GM23338 (cell line): ENCODE results near the gene ARHGEF11. TPM values are rescaled to one million over a fixed set of nuclear protein-coding genes. Genes with fewer than 3 reads are reported as not detected.

Source experiments
- ATAC-seq: fragments of 200-7000 bp; cut with Tn5 transposase; 3 replicates; pipeline ENCODE4 v1.9.1; 2020
- DNase-seq: peaks from one replicate; pipeline ENCODE4 v3.0.0-alpha.2; 2015; ENCODE audit warnings: low spot score
- H2AFZ ChIP-seq: fragments of 200-600 bp; sonication (generic); 2 replicates; pipeline ENCODE4 v1.8.0; 2016; ENCODE audit warnings: antibody characterized with exemption, mild to moderate bottlenecking, moderate library complexity
- H3F3A ChIP-seq: fragments of 200-600 bp; sonication (generic); replicated peaks from 2 replicates; pipeline ENCODE4 v1.8.0; 2017; ENCODE audit warnings: antibody characterized with exemption, mixed run types, low read depth
- H3K27ac ChIP-seq: fragments of 200-600 bp; sonication (generic); 2 replicates; pipeline ENCODE4 v1.6.1; 2016; ENCODE audit warnings: low read depth
- H3K27me3 ChIP-seq: fragments of 200-600 bp; sonication (generic); 2 replicates; pipeline ENCODE4 v1.8.0; 2016; ENCODE audit warnings: mild to moderate bottlenecking, mixed run types, moderate library complexity; ENCODE audit not compliant: insufficient read depth
- H3K36me3 ChIP-seq: fragments of 200-600 bp; sonication (generic); 2 replicates; pipeline ENCODE4 v1.8.0; 2016; ENCODE audit warnings: mild to moderate bottlenecking; ENCODE audit not compliant: insufficient read depth
- H3K4me1 ChIP-seq: fragments of 200-600 bp; sonication (generic); 2 replicates; pipeline ENCODE4 v1.8.0; 2016; ENCODE audit warnings: mild to moderate bottlenecking, moderate library complexity; ENCODE audit not compliant: insufficient read depth
- H3K4me2 ChIP-seq: fragments of 200-600 bp; sonication (generic); 2 replicates; pipeline ENCODE4 v1.7.1; 2017; ENCODE audit warnings: mixed run types
- H3K4me3 ChIP-seq: fragments of 200-600 bp; sonication (generic); 2 replicates; pipeline ENCODE4 v1.6.1; 2016; ENCODE audit warnings: mixed run types
- H3K79me2 ChIP-seq: fragments of 200-600 bp; sonication (generic); replicated peaks from 2 replicates; pipeline ENCODE4 v1.8.0; 2017; ENCODE audit warnings: mild to moderate bottlenecking; ENCODE audit not compliant: insufficient read depth
- H3K9me2 ChIP-seq: fragments of 200-600 bp; sonication (generic); 2 replicates; pipeline ENCODE4 v1.8.0; 2017; ENCODE audit not compliant: insufficient read depth
- H4K20me1 ChIP-seq: fragments of 200-600 bp; sonication (generic); replicated peaks from 2 replicates; pipeline ENCODE4 v1.8.0; 2017; ENCODE audit warnings: mild to moderate bottlenecking; ENCODE audit not compliant: insufficient read depth
- H3K27ac Mint-ChIP-seq: 2 replicates; pipeline ENCODE4 v1.8.0; 2020; ENCODE audit warnings: inconsistent platforms, mild to moderate bottlenecking, moderate library complexity, mixed read lengths
- H3K27me3 Mint-ChIP-seq: 3 replicates; pipeline ENCODE4 v1.8.0; 2022; ENCODE audit warnings: low read depth, mild to moderate bottlenecking, moderate library complexity, mixed read lengths, inconsistent platforms; ENCODE audit not compliant: insufficient read depth, poor library complexity
- H3K36me3 Mint-ChIP-seq: 3 replicates; pipeline ENCODE4 v1.8.0; 2021; ENCODE audit warnings: low read depth, mild to moderate bottlenecking, inconsistent platforms, moderate library complexity, mixed read lengths
- H3K4me1 Mint-ChIP-seq: 3 replicates; pipeline ENCODE4 v1.8.0; 2020; ENCODE audit warnings: mild to moderate bottlenecking, inconsistent platforms, mixed read lengths
- H3K4me3 Mint-ChIP-seq: 3 replicates; pipeline ENCODE4 v1.8.0; 2021; ENCODE audit warnings: moderate library complexity, mild to moderate bottlenecking, inconsistent platforms, mixed read lengths
- H3K9me3 Mint-ChIP-seq: 3 replicates; pipeline ENCODE4 v1.8.0; 2020; ENCODE audit warnings: moderate library complexity, mild to moderate bottlenecking, inconsistent platforms, mixed read lengths
- CREB1 ChIP-seq: fragments of 250-450 bp; sonication (Bioruptor Pico); IDR thresholded peaks from 2 replicates; pipeline ENCODE4 v1.5.0; 2020; ENCODE audit warnings: low read depth, mild to moderate bottlenecking, moderate library complexity
- CTCF ChIP-seq, 2 experiments: fragments of 200-600 bp in 1 of 2; sonication (generic) in 1 of 2; conservative IDR thresholded peaks; 2 replicates each; pipeline versions ENCODE4 v1.5.1 to v1.6.1; 2016 to 2017; ENCODE audit warnings: antibody characterized with exemption in 2 of 2, low read depth in 2 of 2, mild to moderate bottlenecking in 2 of 2, moderate library complexity in 1 of 2
- EZH2 ChIP-seq: fragments of 200-600 bp; sonication (generic); IDR thresholded peaks from one replicate; pipeline ENCODE4 v1.8.0; 2017; ENCODE audit warnings: antibody characterized with exemption, mild to moderate bottlenecking, low read depth; ENCODE audit not compliant: unreplicated experiment
- NANOG ChIP-seq: IDR thresholded peaks from 2 replicates; pipeline ENCODE4 v1.6.1; 2016; ENCODE audit warnings: antibody characterized with exemption, borderline replicate concordance
- STAT1 ChIP-seq: IDR thresholded peaks from one replicate; pipeline ENCODE4 v1.6.1; 2016; ENCODE audit warnings: antibody characterized with exemption; ENCODE audit not compliant: unreplicated experiment
- ZNF114 ChIP-seq: fragments of 250-450 bp; sonication (Bioruptor Pico); IDR thresholded peaks from 2 replicates; pipeline ENCODE4 v1.5.0; 2020; ENCODE audit warnings: mild to moderate bottlenecking, moderate library complexity
- ZNF331 ChIP-seq: fragments of 250-450 bp; sonication (Bioruptor Pico); IDR thresholded peaks from 2 replicates; pipeline ENCODE4 v1.5.0; 2020; ENCODE audit warnings: low read depth, mild to moderate bottlenecking, moderate library complexity
- ZNF462 ChIP-seq: fragments of 250-450 bp; sonication (Bioruptor Pico); IDR thresholded peaks from 2 replicates; pipeline ENCODE4 v1.5.0; 2020; ENCODE audit warnings: mild to moderate bottlenecking, moderate library complexity
- polyA plus RNA-seq: library from polyadenylated mRNA; unstranded; fragments of >200 nt; fragmentation: Nextera tagmentation; extraction: Ambion mirVana; gene quantifications from 2 replicates; pipeline ENCODE4 v1.2.1, GENCODE V29; 2016
- total RNA-seq: library from RNA; depleted of rRNA; stranded (reverse); fragments of >200 nt; shearing (Covaris generic); gene quantifications from 2 replicates; pipeline ENCODE4 v1.2.3, GENCODE V29; 2014

Gene ARHGEF11
- total and polyA plus RNA-seq, 2 experiments from 2014 or later: 12.3 to 33.7 TPM

DNA sequence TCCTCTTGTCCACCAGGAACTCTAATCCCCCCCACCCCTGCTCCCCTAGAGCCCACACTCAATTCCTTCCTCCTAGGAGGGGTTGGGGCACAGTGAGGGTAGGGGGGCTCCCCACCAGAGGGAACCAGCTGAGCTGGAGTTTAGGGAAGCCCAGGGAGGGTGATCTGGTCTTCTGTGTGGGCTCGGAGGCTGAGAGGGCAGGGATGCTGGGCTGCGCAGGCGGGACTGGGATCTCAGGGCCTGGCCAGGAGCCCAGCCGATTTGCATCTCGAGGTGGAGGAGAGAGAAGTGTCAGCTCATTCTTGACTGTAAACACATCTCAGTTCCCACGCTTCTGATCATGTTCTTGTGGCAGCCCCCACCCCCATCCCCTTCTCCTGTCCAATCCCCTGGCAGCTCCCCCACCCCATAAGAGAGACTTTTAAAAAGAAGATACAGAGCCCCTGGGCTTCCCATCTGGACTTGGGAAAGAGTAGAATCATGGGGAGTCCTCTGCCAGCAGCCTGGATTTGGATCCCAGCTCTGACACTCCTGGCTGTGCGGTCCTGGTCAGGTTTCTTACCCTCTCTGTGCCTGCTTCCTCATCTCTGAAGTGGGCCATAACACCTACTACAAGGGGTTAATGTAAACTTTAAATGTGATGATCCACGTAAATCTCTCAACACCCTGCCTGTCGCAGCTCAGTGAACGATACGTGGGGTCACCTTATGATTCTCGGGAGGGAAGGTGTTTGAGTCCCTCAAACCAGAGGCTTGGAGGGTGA, 145.4 kb downstream of the ARHGEF11 start:
- H3K4me1 ChIP-seq: 0 out of 2 replicates have a peak, but pooled peaks cover 3% of the 10 kb centered on the region
- no peak overlapping the region for H3K27ac Mint-ChIP-seq
- no peak overlapping the region for H3K27ac ChIP-seq
- no peaks in the 10 kb centered on the region for H3K79me2 ChIP-seq
- H3K36me3 Mint-ChIP-seq: no peaks in the 10 kb centered on the region
- H3K4me1 Mint-ChIP-seq: peaks cover 28% of the 10 kb centered on the region
- no peaks in the 10 kb centered on the region for H3K9me3 Mint-ChIP-seq
- TF ChIP-seq STAT1: no peak
- TF ChIP-seq CTCF (conservative IDR thresholded peaks at IDR 0.05; ENCODE audit: low read depth in 2 of 2): no peak
- no peak for TF ChIP-seq ZNF331 (CRISPR knock-in tag)
- no peak for TF ChIP-seq EZH2
- no peak for TF ChIP-seq CREB1 (CRISPR knock-in tag)
- TF ChIP-seq ZNF114 (CRISPR knock-in tag): no peak
- H3K27me3 Mint-ChIP-seq: peaks cover 21% of the 10 kb centered on the region
- no peaks in the 10 kb centered on the region for H3K9me2 ChIP-seq
- no peaks in the 10 kb centered on the region; the same call in 1 of the 2 replicates for H4K20me1 ChIP-seq
- H2AFZ ChIP-seq: no peak overlapping the region
- H3K36me3 ChIP-seq: no peaks in the 10 kb centered on the region
- peaks cover 9% of the 10 kb centered on the region for H3K27me3 ChIP-seq
- no peak overlapping the region for H3K4me3 Mint-ChIP-seq
- H3K4me3 ChIP-seq: no peak overlapping the region
- H3K4me2 ChIP-seq: no peak overlapping the region
- no peak for DNase-seq
- no peaks in the 10 kb centered on the region for H3F3A ChIP-seq
- no peak for ATAC-seq

GRCh38 chr1:156898971-156899664, 146.4 kb downstream of the ARHGEF11 start:
- Histone ChIP-seq H3K27ac (no peak overlapping the region), H3K4me1 (peaks cover 3% of the 10 kb centered on the region; the same call in 1 of the 2 replicates), H4K20me1 (no peaks in the 10 kb centered on the region; the same call in 1 of the 2 replicates), H3K9me2 (no peaks in the 10 kb centered on the region), H3F3A (no peaks in the 10 kb centered on the region), H3K79me2 (no peaks in the 10 kb centered on the region), H3K36me3 (no peaks in the 10 kb centered on the region), H2AFZ (no peak overlapping the region), H3K4me2 (no peak overlapping the region), H3K27me3 (peaks cover 19% of the 10 kb centered on the region), H3K4me3 (no peak overlapping the region)
- DNase-seq (no peak), ATAC-seq (no peak)
- no peaks in the 10 kb centered on the region for H3K9me3 Mint-ChIP-seq
- no peak overlapping the region for H3K4me3 Mint-ChIP-seq
- no peaks in the 10 kb centered on the region for H3K36me3 Mint-ChIP-seq
- peaks cover 30% of the 10 kb centered on the region for H3K4me1 Mint-ChIP-seq
- no peak overlapping the region for H3K27ac Mint-ChIP-seq
- peaks cover 27% of the 10 kb centered on the region for H3K27me3 Mint-ChIP-seq
- TF ChIP-seq NANOG (no peak), ZNF114 (CRISPR knock-in tag) (no peak), EZH2 (no peak), ZNF462 (CRISPR knock-in tag) (no peak), CTCF (conservative IDR thresholded peaks at IDR 0.05; ENCODE audit: low read depth in 2 of 2) (no peak), STAT1 (no peak)
